Uterus (tissue), 2 donors: Measurements from ENCODE around the gene DDX41.

Experiments
- POLR2A ChIP-seq, 2 donors: fragments of 450-650 bp; IDR thresholded peaks; one replicate each; pipeline ENCODE4 v1.6.1; 2016; ENCODE audit warnings: antibody characterized with exemption in 2 of 2, mild to moderate bottlenecking in 1 of 2, moderate library complexity in 1 of 2
- TF ChIP-seq, protein P1 (sequence below), 4 experiments: fragments of 200-600 bp in 2 of 4; fragments of 450-650 bp in 2 of 4; sonication (generic) in 2 of 4; IDR thresholded peaks; one replicate each; pipeline ENCODE4 v1.5.1; 2016 to 2019; ENCODE audit warnings: antibody characterized with exemption in 4 of 4, mild to moderate bottlenecking in 2 of 4, moderate library complexity in 1 of 4

DNA sequence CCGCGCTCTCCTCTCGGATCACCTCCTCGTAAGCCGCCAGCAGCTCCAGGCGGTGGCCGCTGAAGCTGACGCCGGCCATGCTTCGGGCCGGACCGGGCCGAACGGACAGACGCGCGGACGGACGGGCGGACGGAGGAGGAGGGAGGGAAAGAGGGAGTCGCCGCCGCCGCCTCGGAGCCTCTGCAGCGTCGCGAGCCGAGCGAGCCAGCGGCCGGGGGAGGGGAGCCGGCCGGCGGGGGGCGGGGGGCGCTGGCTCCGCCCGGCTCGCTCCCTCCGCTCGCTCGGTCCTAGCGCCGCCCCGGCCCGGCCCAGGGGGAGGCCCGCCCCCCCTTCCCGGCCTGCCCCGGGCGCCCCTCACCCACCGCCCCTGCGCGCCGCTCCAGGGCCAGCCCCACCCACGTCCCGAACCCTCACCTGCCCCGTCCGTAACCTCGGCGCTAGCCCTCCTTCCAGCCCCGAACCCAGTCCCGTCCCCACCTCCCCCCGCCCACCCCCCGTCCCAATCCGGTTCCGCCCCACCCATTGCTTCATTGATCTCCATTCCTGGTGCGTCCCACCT is 43.2 kb downstream of the DDX41 start, which contains the start of gene DBN1:
- peak in 1 of 2 donors; percentile 40 for TF ChIP-seq POLR2A (IDR thresholded peaks at IDR 0.05)
- TF ChIP-seq, protein P1, sequence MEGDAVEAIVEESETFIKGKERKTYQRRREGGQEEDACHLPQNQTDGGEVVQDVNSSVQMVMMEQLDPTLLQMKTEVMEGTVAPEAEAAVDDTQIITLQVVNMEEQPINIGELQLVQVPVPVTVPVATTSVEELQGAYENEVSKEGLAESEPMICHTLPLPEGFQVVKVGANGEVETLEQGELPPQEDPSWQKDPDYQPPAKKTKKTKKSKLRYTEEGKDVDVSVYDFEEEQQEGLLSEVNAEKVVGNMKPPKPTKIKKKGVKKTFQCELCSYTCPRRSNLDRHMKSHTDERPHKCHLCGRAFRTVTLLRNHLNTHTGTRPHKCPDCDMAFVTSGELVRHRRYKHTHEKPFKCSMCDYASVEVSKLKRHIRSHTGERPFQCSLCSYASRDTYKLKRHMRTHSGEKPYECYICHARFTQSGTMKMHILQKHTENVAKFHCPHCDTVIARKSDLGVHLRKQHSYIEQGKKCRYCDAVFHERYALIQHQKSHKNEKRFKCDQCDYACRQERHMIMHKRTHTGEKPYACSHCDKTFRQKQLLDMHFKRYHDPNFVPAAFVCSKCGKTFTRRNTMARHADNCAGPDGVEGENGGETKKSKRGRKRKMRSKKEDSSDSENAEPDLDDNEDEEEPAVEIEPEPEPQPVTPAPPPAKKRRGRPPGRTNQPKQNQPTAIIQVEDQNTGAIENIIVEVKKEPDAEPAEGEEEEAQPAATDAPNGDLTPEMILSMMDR (IDR thresholded peaks at IDR 0.05) = no peak
